Astrocyte (in vitro differentiated cells and primary cell): Measurements from ENCODE around the gene ST6GALNAC1. TPM values are rescaled to one million over a fixed set of nuclear protein-coding genes. Genes with fewer than 3 reads are reported as not detected.
A peak's percentile ranks its signal among the peaks of the same experiment; 100 is the strongest.

Source experiments
- DNase-seq: peaks from one replicate; pipeline ENCODE4 v3.0.0-alpha.2; 2010; ENCODE audit warnings: low read depth
- FAIRE-seq: peaks from 2 replicates; lab custom pipeline; 2011; peaks lifted over from hg19 to GRCh38; lab: Jason Lieb, UNC
- H2AFZ ChIP-seq: 2 replicates; pipeline ENCODE4 v1.6.0; 2012; ENCODE audit warnings: low read depth, low read length, inconsistent platforms
- H3K27ac ChIP-seq: 2 replicates; pipeline ENCODE4 v1.5.1; 2011; ENCODE audit warnings: low read depth, low read length, inconsistent platforms
- H3K27me3 ChIP-seq: 2 replicates; pipeline ENCODE4 v1.6.0; 2011; ENCODE audit warnings: low read length, inconsistent platforms; ENCODE audit not compliant: insufficient read depth
- H3K36me3 ChIP-seq: 2 replicates; pipeline ENCODE4 v1.5.1; 2011; ENCODE audit warnings: low read length, inconsistent platforms; ENCODE audit not compliant: insufficient read depth
- H3K4me1 ChIP-seq: 2 replicates; pipeline ENCODE4 v1.5.1; 2011; ENCODE audit warnings: low read length, inconsistent platforms; ENCODE audit not compliant: insufficient read depth
- H3K4me2 ChIP-seq: 2 replicates; pipeline ENCODE4 v1.6.0; 2012; ENCODE audit warnings: low read length, inconsistent platforms
- H3K4me3 ChIP-seq: 2 replicates; pipeline ENCODE4 v1.5.1; 2011; ENCODE audit warnings: low read depth, mild to moderate bottlenecking, low read length, inconsistent platforms; ENCODE audit not compliant: insufficient read depth
- H3K79me2 ChIP-seq: 2 replicates; pipeline ENCODE4 v1.6.0; 2012; ENCODE audit warnings: mild to moderate bottlenecking, low read length, inconsistent platforms; ENCODE audit not compliant: insufficient read depth
- H3K9ac ChIP-seq: 2 replicates; pipeline ENCODE4 v1.6.0; 2012; ENCODE audit warnings: mild to moderate bottlenecking, low read length, inconsistent platforms
- H3K9me3 ChIP-seq: 2 replicates; pipeline ENCODE4 v1.5.1; 2012; ENCODE audit warnings: low read depth, mild to moderate bottlenecking, low read length, inconsistent platforms; ENCODE audit not compliant: insufficient read depth
- H4K20me1 ChIP-seq: 2 replicates; pipeline ENCODE4 v1.6.0; 2012; ENCODE audit warnings: low read length, inconsistent platforms; ENCODE audit not compliant: insufficient read depth
- H3K27ac Mint-ChIP-seq: one replicate; pipeline ENCODE4 v1.8.0; 2021; ENCODE audit warnings: mild to moderate bottlenecking, mixed read lengths; ENCODE audit not compliant: unreplicated experiment
- H3K27me3 Mint-ChIP-seq: one replicate; pipeline ENCODE4 v1.8.0; 2021; ENCODE audit warnings: low read depth, mixed read lengths; ENCODE audit not compliant: unreplicated experiment
- H3K36me3 Mint-ChIP-seq: one replicate; pipeline ENCODE4 v1.8.0; 2021; ENCODE audit warnings: low read depth, mixed read lengths; ENCODE audit not compliant: unreplicated experiment
- H3K4me1 Mint-ChIP-seq: one replicate; pipeline ENCODE4 v1.8.0; 2021; ENCODE audit warnings: low read depth, mixed read lengths; ENCODE audit not compliant: unreplicated experiment
- H3K4me3 Mint-ChIP-seq: one replicate; pipeline ENCODE4 v1.8.0; 2021; ENCODE audit warnings: mild to moderate bottlenecking, moderate library complexity, mixed read lengths; ENCODE audit not compliant: unreplicated experiment
- H3K9me3 Mint-ChIP-seq: one replicate; pipeline ENCODE4 v1.8.0; 2021; ENCODE audit warnings: mild to moderate bottlenecking, mixed read lengths; ENCODE audit not compliant: unreplicated experiment
- EZH2 ChIP-seq: IDR thresholded peaks from 2 replicates; pipeline ENCODE4 v1.6.1; 2012; ENCODE audit warnings: mild to moderate bottlenecking, low read length, inconsistent platforms; ENCODE audit not compliant: insufficient read depth
- total RNA-seq: library from RNA; stranded (reverse); gene quantifications from 2 replicates; pipeline ENCODE4 v1.2.1, GENCODE V29; 2021
- TF ChIP-seq, protein P1 (sequence below): IDR thresholded peaks from 2 replicates; pipeline ENCODE4 v1.5.1; 2011; ENCODE audit warnings: low read depth, mild to moderate bottlenecking, inconsistent platforms, low read length, moderate library complexity; ENCODE audit not compliant: insufficient read depth

ST6GALNAC1 gene
- total RNA-seq, 1 donor from 2014 or later: not detected

GRCh38 chr17:76585649-76586593, 57.6 kb downstream of the ST6GALNAC1 start, which contains the start of gene ST6GALNAC2:
ST6GALNAC2 (minus strand) TSS chr17:76585860; CDS start chr17:76585808, 52 bp downstream.
- Histone ChIP-seq H4K20me1 (no peaks in the 10 kb centered on the region), H3K36me3 (no peaks in the 10 kb centered on the region), H3K9me3 (peaks cover 2% of the 10 kb centered on the region), H3K4me1 (peaks cover 15% of the 10 kb centered on the region), H3K27ac (no peak within 1 kb of the TSS), H3K4me3 (peak within 1 kb of the TSS; percentile 55), H3K27me3 (peaks cover 25% of the 10 kb centered on the region), H3K79me2 (no peaks in the 10 kb centered on the region), H3K4me2 (peak within 1 kb of the TSS; percentile 92), H3K9ac (peak within 1 kb of the TSS; percentile 54), H2AFZ (peak within 1 kb of the TSS; percentile 83)
- FAIRE-seq (no peak), DNase-seq (no peak)
- Mint-ChIP-seq H3K4me3 (peak within 1 kb of the TSS; percentile 40), H3K4me1 (peaks cover 4% of the 10 kb centered on the region), H3K36me3 (peaks cover 3% of the 10 kb centered on the region), H3K9me3 (peaks cover 12% of the 10 kb centered on the region), H3K27me3 (peaks cover 55% of the 10 kb centered on the region), H3K27ac (peak within 1 kb of the TSS; percentile 41)
- TF ChIP-seq, protein P1, sequence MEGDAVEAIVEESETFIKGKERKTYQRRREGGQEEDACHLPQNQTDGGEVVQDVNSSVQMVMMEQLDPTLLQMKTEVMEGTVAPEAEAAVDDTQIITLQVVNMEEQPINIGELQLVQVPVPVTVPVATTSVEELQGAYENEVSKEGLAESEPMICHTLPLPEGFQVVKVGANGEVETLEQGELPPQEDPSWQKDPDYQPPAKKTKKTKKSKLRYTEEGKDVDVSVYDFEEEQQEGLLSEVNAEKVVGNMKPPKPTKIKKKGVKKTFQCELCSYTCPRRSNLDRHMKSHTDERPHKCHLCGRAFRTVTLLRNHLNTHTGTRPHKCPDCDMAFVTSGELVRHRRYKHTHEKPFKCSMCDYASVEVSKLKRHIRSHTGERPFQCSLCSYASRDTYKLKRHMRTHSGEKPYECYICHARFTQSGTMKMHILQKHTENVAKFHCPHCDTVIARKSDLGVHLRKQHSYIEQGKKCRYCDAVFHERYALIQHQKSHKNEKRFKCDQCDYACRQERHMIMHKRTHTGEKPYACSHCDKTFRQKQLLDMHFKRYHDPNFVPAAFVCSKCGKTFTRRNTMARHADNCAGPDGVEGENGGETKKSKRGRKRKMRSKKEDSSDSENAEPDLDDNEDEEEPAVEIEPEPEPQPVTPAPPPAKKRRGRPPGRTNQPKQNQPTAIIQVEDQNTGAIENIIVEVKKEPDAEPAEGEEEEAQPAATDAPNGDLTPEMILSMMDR: no peak
- TF ChIP-seq EZH2: peak; percentile 84

- DNase-seq (no peak), FAIRE-seq (no peak)
- Histone ChIP-seq H3K27me3 (peaks cover 25% of the 10 kb centered on the region), H3K27ac (no peak overlapping the region), H3K9me3 (peaks cover 2% of the 10 kb centered on the region), H2AFZ (peak overlapping the region; percentile 83), H3K4me3 (peak overlapping the region; percentile 55), H3K79me2 (no peaks in the 10 kb centered on the region), H4K20me1 (no peaks in the 10 kb centered on the region), H3K4me2 (peak overlapping the region; percentile 92), H3K4me1 (peaks cover 15% of the 10 kb centered on the region), H3K9ac (peak overlapping the region; percentile 54), H3K36me3 (no peaks in the 10 kb centered on the region)
- Mint-ChIP-seq H3K27ac (no peak overlapping the region), H3K36me3 (peaks cover 3% of the 10 kb centered on the region), H3K4me3 (peak overlapping the region; percentile 40), H3K4me1 (peaks cover 4% of the 10 kb centered on the region), H3K9me3 (peaks cover 12% of the 10 kb centered on the region), H3K27me3 (peaks cover 55% of the 10 kb centered on the region)
- TF ChIP-seq, protein P1: no peak
- peak; percentile 66 for TF ChIP-seq EZH2
Observed at GRCh38 chr17:76585033-76585648, 58.4 kb downstream of the ST6GALNAC1 start.
